ENCODE measurements around the gene SHISA5. TPM values are rescaled to one million over a fixed set of nuclear protein-coding genes. Genes with fewer than 3 reads are reported as not detected.
"Not testable (repeated sequence)": the region's sequence is repeated elsewhere in the genome, so short reads cannot be mapped to it uniquely, and the experiment has no call there.

Gene SHISA5
- 10 to 100 TPM; 78.1 to 87.2 TPM for total RNA-seq

GRCh38 chr3:48504051-48504946 lies at the start of gene SHISA5:
SHISA5 (minus strand) TSS chr3:48504174; CDS start chr3:48504094, 80 bp downstream.
- POLR2A ChIA-PET = interaction anchor here (0.5 kb wide), 1 partner anchor 30 kb away, joined by 3 read pairs; no protein-coding TSS in a partner anchor
- CTCF ChIA-PET = interaction anchor here (0.6 to 2.5 kb wide), 6 partner anchors 31 to 131 kb away, joined by 3 to 10 read pairs (median 3); partner anchors contain the start of gene SLC26A6

DNA sequence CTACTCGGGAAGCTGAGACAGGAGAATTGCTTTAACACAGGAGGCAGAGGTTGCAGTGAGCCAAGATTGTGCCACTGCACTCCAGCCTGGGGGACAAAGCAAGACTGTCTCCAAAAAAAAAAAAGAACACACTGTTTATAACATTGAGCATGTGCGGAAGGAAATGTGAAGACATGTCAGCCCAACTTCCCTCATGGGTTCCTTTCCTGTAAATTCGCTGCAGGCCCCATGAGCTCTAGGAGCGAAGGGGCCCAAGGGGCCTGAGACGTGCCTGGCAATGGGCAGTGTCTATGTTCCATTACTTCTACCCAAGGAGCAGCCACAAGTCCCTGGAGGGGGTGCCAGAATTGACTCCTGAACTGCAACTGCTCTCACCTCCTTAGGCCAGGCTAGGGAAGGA lies 49.4 kb upstream of the SHISA5 start:
- POLR2A ChIA-PET = interaction anchor here (0.7 kb wide), 1 partner anchor 90 kb away, joined by 6 read pairs; no protein-coding TSS in a partner anchor
- CTCF ChIA-PET = interaction anchor here (2.0 to 2.4 kb wide), 2 partner anchors 117 to 152 kb away, joined by 8 to 9 read pairs; no protein-coding TSS in a partner anchor

- POLR2A ChIA-PET = interaction anchor here (0.7 kb wide), 1 partner anchor 89 kb away, joined by 6 read pairs; no protein-coding TSS in a partner anchor
- CTCF ChIA-PET = interaction anchor here (0.6 to 2.0 kb wide), 3 partner anchors 12 to 1237 kb away, joined by 3 to 8 read pairs (median 4); no protein-coding TSS in a partner anchor
These were observed 48.4 kb upstream of the SHISA5 start for GRCh38 chr3:48552111-48552951.

- POLR2A ChIA-PET = not testable (repeated sequence)
- CTCF ChIA-PET = interaction anchor here (0.6 to 2.0 kb wide), 2 partner anchors 115 to 1237 kb away, joined by 4 to 8 read pairs; no protein-coding TSS in a partner anchor
These were observed 47.7 kb upstream of the SHISA5 start for GRCh38 chr3:48551651-48552050.

GRCh38 chr3:48548729-48549705 lies 45.0 kb upstream of the SHISA5 start:
- ChIA-PET POLR2A (interaction anchor here (0.5 to 0.6 kb wide), 4 partner anchors 51 to 83 kb away, joined by 3 to 7 read pairs (median 4); no protein-coding TSS in a partner anchor), CTCF (interaction anchor here (0.5 to 3.7 kb wide), 22 partner anchors 8 to 1758 kb away, joined by 3 to 33 read pairs (median 4); partner anchors contain the start of genes ATRIP, CCDC51, PFKFB4 and SHISA5)

GRCh38 chr3:48548126-48548525 lies 44.2 kb upstream of the SHISA5 start:
- POLR2A ChIA-PET = no interaction called here
- CTCF ChIA-PET = interaction anchor here (0.7 to 3.7 kb wide), 6 partner anchors 9 to 148 kb away, joined by 3 to 33 read pairs (median 8); partner anchors contain the start of genes PFKFB4 and UCN2

DNA sequence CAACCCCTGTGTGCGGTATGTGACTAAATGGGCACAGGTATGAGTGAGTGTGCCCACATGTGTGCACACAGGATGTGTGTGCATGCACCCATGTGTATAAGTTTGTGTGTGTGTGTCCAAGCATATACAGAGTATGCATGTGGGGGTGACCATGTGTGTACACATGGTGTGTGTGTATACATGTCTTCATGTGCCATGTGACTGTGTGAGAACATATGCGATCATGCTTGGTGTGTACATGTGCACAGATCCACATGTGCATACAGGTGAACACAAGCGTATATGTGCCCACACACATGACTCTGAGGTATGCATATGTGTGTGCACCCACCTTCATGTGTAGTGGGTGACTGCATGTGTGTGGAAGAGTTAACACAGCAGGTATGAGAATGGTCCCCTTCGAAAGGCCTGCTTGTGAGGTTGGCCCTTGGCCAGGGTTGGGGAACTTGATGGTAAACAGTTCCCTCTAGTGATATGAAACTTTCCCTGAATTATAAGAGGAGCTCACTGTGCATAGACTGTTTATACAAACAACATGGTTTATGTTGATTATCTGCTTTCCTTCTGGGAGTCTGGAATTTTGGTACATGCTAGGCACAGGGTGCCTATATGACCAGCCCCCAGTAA lies 42.3 kb upstream of the SHISA5 start:
- ChIA-PET POLR2A (no interaction called here), CTCF (interaction anchor here (1.5 kb wide), 1 partner anchor 110 kb away, joined by 5 read pairs; no protein-coding TSS in a partner anchor)

- ChIA-PET POLR2A (no interaction called here), CTCF (interaction anchor here (0.6 kb wide), 1 partner anchor 220 kb away, joined by 3 read pairs; no protein-coding TSS in a partner anchor)
These were observed 40.2 kb upstream of the SHISA5 start for GRCh38 chr3:48544141-48544540.

GRCh38 chr3:48543271-48543866 lies 39.4 kb upstream of the SHISA5 start:
- ChIA-PET CTCF (interaction anchor here (0.6 to 1.5 kb wide), 2 partner anchors 143 to 221 kb away, joined by 3 to 6 read pairs; no protein-coding TSS in a partner anchor), POLR2A (no interaction called here)

GRCh38 chr3:48538451-48538850 lies 34.5 kb upstream of the SHISA5 start:
- ChIA-PET CTCF (interaction anchor here (1.1 to 1.2 kb wide), 2 partner anchors 11 to 31 kb away, joined by 3 to 4 read pairs; no protein-coding TSS in a partner anchor), POLR2A (no interaction called here)

DNA sequence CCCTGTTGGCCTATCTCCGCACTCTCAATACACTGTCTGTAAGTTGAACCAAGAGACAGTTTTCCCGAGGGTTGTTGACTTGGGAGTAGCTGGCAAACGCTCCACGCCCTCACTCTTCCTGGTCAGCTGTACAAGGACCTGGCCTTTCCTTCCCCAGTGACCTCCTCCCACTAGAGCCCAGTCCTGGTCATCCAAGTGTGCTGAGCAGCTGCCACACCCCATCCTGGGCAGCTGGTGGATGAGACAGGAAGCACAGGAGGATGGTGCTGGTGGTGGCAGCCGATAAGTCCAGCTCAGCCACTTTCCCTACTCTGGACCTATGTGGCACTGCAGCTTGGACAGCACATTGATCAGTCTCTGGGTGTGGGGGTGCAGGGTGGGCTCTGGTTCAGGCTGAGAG lies 32.8 kb upstream of the SHISA5 start:
- POLR2A ChIA-PET = no interaction called here
- CTCF ChIA-PET = interaction anchor here (1.0 kb wide), 1 partner anchor 11 kb away, joined by 6 read pairs; no protein-coding TSS in a partner anchor

GRCh38 chr3:48536116-48536515 lies 32.1 kb upstream of the SHISA5 start:
- ChIA-PET CTCF (no interaction called here), POLR2A (no interaction called here)

DNA sequence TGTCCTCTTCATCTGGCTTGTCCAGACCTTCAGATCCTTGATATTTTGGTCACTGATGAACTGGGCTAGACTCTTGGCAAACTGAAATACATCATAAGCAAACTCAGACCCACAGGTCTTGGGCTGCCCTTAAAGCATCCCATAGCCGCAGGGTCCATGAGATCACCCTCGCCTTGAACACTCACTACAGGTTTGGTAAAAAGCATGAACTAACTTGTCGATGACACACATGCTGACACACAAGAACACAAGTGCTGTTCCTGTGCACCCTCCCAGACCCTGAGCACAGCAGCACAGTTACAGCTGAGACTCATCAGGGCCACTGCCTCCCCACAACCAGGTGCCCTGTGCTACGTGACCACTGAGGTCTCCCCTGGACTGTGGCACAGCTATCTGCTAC lies 31.6 kb upstream of the SHISA5 start:
- POLR2A ChIA-PET = no interaction called here
- CTCF ChIA-PET = no interaction called here

DNA sequence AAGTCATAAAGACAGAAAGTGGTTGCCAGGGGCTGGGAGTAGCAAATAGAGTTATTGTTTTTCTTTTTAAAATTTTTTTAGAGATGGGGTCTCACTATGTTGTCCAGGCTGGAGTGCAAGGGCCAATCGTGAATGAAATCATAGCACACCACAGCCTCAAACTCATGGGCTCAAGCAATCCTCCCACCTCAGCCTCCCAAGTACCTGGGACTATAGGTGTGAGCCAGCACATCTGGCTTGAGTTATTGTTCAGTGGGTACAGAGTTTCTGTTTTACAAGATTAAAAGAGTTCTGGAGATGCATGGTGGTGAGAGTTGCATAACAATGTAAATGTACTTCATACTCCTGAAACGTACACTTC lies 29.0 kb upstream of the SHISA5 start:
- ChIA-PET POLR2A (no interaction called here), CTCF (no interaction called here)

GRCh38 chr3:48532271-48532976 lies 28.4 kb upstream of the SHISA5 start:
- ChIA-PET CTCF (interaction anchor here (0.6 kb wide), 1 partner anchor 83 kb away, joined by 4 read pairs; no protein-coding TSS in a partner anchor), POLR2A (interaction anchor here (0.6 kb wide), 1 partner anchor 113 kb away, joined by 3 read pairs; no protein-coding TSS in a partner anchor)

DNA sequence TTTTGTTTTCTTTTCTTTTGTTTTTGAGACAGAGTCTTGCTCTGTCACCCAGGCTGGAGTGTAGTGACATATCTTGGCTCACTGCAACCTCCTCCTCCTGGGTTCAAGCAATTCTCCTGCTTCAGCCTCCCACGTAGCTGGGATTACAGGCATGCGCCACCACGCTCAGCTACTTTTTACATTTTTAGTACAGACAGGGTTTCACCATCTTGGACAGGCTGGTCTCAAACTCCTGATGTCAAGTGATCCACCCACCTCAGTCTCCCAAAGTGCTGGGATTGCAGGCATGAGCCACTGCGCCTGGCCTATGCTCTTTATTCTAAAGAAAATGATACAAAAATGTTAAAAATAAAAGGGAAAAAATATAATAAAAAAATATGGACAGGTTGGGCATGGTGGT lies 26.7 kb upstream of the SHISA5 start:
- POLR2A ChIA-PET = not testable (repeated sequence)
- CTCF ChIA-PET = interaction anchor here (1.4 kb wide), 1 partner anchor 126 kb away, joined by 3 read pairs; no protein-coding TSS in a partner anchor

DNA sequence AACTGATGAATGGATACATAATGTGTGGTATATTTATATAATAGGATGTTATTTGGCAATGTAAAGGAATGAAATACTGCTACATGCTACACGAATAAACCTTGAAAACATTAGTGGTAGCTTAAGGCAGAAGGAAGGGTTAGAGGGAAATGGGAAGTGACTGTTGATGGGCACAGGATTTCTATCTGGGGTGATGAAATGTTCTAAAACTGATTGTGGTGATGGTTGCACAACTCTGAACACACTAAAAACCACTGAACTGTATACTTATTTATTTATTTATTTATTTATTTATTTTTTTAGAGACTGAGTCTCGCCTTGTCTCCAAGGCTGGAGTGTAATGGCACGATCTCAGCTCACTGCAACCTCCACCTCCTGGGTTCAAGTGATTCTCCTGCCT lies 24.8 kb upstream of the SHISA5 start:
- POLR2A ChIA-PET = no interaction called here
- CTCF ChIA-PET = no interaction called here
